NCI-H1092 (cell line): ENCODE data around the gene PLCH2.

Experiments
- DNase-seq: peaks from one replicate; lab custom pipeline; 2025; lab: John Stamatoyannopoulos, UW

Gene PLCH2, protein sequence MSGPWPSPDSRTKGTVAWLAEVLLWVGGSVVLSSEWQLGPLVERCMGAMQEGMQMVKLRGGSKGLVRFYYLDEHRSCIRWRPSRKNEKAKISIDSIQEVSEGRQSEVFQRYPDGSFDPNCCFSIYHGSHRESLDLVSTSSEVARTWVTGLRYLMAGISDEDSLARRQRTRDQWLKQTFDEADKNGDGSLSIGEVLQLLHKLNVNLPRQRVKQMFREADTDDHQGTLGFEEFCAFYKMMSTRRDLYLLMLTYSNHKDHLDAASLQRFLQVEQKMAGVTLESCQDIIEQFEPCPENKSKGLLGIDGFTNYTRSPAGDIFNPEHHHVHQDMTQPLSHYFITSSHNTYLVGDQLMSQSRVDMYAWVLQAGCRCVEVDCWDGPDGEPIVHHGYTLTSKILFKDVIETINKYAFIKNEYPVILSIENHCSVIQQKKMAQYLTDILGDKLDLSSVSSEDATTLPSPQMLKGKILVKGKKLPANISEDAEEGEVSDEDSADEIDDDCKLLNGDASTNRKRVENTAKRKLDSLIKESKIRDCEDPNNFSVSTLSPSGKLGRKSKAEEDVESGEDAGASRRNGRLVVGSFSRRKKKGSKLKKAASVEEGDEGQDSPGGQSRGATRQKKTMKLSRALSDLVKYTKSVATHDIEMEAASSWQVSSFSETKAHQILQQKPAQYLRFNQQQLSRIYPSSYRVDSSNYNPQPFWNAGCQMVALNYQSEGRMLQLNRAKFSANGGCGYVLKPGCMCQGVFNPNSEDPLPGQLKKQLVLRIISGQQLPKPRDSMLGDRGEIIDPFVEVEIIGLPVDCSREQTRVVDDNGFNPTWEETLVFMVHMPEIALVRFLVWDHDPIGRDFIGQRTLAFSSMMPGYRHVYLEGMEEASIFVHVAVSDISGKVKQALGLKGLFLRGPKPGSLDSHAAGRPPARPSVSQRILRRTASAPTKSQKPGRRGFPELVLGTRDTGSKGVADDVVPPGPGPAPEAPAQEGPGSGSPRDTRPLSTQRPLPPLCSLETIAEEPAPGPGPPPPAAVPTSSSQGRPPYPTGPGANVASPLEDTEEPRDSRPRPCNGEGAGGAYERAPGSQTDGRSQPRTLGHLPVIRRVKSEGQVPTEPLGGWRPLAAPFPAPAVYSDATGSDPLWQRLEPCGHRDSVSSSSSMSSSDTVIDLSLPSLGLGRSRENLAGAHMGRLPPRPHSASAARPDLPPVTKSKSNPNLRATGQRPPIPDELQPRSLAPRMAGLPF (N-terminal part only)

DNA sequence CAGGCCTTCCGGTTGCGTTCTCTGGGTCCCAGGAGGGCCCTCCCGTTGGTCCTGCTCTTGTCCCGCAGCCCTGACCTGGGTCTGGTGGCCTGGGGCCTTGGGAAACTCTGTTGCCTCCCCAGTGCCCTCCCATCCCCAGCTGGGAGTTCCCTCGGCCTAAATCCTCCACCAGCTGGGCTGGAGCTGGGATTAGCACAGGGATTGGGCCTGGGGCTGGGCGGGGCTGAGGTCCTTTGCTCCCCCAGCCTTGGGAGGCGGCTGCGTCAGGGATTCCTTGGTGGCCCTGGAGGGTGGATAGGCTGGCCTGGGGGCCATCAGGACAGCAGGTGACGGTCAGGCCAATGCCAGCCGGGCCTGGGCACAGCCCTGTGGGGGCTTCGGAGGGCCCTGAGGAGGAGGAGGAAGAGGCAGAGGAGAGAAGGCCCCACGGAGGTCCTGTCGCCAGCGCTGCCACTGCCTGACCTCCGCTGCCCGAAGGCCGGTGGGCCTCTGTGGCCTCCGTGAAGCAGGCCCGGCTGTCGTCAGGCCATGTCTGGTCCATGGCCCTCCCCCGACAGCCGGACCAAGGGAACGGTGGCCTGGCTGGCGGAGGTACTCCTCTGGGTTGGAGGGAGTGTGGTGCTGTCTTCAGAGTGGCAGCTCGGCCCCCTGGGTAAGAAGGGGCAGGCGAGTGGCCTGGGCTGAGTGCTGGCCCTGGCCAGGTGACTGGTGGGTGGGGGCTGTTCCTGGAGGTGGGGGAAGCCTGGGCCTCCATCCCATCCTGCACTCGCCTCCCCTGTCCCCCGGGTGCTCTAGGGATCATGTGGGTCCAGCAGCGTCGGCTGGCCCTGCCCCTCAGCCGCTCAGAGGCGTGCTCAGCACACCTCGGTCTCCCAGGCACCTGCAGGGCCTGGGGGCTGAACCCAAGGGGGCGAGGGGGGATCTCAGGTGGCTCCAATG lies at the start of gene PLCH2:
TSS of gene PLCH2 (plus strand) at position 229 of the 939 bp plus-strand sequence. CDS start at position 529, 300 bp downstream.
- DNase-seq = no peak

DNA sequence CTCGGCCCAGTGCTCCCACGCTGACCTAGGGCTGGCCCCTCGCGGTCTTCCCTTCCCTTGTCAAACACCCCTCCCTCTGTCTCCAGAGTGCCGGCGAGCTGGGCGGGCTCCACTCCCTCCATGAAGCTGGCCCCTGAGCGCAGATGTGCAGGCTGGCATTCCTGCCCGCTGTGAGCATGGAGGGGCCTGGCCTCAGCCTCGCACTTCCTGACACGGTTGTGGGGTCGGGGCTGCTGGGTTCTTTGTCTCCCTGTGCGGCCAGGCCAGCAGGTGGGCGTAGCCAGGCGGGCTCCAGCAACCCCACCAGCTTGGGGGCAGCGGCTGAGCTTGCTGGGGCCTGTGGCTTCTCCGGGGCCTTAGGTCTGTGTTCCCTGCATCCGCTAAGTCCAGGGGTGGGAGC lies 49.5 kb upstream of the PLCH2 start:
- no peak for DNase-seq

DNA sequence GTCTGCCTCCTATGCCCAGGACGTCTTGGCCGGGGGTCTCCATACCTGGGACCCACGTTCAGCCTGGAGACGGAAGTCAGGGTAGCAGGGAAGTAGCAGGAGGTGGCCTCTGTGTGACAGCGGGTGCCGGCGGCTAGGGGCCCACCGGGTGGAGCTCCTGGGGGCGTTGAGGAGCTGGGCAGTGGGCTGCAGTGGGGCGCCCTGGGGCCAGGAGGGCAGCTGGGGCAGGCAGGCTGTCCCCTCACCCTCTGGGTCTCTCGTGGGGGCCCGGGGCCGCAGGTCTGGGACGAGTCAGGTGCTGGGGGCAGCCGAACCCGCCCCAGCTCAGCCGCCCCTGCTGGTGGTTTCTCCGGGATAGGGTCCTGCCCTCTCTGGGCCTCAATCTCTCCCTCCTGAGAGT lies 49.0 kb upstream of the PLCH2 start:
- no peak for DNase-seq

DNA sequence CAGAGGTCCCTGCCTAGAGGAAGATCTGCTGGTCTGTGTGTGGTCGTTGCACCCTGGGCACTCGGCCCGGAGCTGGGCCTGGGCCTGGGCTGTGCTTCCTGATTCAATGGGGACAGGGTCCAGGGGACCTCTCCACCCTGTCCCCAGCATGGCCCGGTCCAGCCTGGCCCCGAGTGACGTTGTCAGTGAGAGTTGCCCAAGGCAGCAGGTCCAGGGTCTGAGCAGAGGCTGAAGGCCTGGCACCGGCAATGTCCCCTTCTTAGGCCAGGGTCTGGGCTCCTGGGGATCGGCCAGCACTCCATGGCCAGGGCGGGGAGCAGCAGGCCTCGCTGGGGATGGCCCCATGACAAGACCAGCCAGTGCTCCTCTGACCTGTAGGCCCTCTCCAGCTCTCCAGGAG lies 48.1 kb upstream of the PLCH2 start:
- DNase-seq = no peak

DNA sequence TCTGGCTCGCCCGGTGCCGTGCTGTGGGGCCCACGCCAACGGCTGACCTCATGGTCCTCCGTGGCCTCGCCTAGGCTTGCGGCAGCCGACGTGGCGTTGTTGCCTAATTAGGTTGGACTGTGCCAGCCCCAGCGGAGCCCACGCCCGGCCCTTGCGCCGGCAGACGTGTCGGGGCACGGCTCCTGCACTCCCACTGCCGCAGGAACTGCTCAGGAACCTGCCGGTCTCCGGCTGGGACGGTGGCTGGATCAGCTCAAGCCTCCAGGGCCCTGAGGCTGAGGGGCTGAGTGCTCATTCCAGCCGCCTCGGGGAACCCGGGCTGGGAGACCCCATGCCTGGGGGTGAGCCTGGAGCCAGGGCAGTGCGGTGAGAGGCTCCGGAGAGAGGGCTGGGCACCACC lies 47.6 kb upstream of the PLCH2 start:
- no peak for DNase-seq

DNA sequence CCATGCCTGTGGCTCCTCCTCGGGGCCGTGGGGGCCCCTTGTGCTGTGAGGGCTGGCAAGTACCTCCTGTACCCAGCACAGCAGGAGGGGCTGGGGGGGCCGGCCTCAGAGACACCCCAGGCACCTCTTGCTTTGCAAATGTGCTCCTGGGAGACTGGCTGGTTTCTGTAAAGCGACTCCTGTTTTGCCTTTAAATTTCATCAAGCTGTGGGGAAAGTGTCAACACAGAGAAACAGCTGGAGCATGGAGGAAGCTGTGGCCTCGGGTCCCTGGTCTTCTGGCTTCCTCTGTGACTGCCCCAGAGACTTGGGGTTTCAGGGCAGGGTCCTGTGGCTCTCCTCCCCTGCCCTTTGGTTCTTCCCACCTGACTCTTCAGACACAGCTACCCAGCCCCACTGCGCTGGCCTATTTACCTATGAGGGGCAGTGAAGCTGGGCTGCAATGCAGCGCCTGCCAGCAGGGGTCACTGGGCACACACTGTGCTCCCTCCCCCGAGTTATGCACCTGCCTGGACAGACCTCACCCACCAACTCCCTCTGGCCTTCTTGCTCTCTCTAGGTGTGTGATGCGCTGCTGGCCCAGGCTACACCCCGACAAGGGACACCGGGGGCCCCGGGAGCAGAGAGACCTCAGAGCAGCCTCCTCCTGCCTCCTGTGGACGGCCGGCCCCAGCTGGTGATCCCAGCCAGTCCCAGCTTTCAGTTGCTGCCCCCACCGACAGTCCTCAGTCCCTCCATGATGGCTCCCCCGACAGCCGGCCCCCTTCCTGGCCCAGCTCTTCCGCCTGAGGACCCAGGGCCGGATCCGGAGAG lies 46.1 kb upstream of the PLCH2 start:
- DNase-seq = no peak

DNA sequence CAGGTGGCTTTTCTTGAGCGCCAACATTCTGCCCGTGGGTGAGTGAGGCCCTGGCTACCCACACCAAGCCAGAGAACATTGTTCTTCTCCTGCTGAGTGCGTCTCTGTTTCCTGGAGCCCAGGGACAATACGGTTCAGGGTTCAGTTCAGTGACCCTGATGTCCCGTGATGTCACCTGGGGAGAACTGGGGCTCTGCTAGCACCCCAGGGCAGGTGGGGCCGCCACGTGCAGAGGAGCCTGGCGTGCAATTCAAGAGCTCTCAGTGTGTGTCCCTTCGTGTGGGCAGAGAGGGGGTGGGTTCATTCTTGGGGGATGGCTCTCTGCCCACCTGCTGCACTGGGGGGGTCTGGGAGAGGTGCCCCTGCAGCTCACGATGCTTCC lies 45.5 kb upstream of the PLCH2 start:
- no peak for DNase-seq

DNA sequence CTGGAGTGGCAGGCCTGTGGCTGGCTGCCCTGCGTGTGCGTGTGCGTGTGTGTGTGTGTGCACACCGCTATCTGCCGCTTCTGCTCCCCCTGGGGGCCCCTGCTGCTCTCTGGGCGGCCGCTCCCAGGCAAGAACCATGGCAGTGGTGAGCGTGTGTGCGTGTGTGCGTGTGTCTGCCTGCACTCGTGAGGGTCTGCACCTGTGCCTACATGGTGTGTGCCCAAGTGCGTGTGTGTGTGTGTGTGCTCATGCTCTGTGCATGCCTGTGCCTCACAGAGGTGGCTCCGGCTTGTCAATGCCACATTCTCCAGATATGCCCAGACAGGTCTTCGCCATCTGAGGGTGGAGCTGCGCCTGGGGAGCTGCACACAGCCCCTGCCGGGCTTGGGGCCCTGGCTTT lies 45.0 kb upstream of the PLCH2 start:
- DNase-seq = no peak

DNA sequence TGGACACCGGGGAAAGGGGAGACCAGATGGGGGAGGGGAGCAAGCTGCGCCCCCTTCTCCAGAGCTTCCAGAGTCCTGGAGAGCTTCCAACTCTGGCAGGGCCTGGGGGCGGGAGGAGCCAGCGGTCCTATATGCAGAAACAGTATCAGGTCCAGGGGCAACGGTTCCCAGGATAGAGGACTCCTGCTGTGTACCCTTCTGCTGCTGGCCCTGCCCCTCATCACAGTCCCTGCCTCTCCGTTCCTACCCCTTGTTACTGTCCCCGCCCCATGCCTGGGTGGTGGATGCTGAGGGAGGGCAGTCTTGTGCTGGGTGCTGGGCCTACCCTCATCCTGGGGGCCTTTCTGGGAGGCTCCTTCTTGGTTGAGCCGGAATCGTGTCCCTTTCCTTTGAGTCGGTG lies 44.6 kb upstream of the PLCH2 start:
- DNase-seq = no peak

DNA sequence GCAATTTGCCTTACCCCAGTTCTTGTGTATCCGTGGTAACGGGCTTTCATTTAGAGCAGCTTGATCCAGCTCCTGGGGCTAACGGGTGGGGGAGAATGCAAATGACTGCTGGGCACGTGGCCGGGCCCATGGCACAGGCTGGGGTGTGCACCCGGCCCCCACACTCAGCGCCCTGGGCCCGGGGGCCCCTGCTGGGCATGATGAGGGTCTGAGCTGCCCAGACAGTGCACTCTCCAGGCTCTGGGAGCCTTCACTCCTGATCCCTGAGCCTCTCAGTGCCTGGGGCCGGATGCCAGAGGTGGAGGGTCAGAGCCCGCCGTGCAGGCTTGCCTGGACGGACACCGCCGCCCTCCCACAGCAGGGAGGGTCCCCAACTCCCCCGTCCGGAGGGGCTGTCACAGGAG lies 43.6 kb upstream of the PLCH2 start:
- DNase-seq = no peak

DNA sequence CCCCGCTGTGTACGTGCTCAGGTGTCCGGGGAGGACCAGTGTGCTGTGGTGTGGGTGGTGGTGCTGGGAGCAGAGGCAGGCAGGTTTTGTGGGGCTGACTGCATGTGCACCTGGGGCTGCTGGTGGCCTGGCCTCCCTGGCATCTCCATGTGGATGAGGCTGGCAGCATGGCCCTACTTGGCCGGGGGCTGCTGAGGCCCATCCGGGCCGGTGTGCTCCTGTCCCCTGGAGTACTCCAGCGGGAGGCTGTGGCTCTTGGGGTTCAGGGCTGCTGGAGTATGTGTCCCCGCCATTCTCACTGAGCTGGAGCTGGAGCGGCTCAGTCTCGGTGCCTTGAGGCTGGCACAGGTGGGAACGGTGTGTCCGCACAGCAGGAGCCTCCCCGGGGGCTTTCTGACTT lies 42.9 kb upstream of the PLCH2 start:
- no peak for DNase-seq

DNA sequence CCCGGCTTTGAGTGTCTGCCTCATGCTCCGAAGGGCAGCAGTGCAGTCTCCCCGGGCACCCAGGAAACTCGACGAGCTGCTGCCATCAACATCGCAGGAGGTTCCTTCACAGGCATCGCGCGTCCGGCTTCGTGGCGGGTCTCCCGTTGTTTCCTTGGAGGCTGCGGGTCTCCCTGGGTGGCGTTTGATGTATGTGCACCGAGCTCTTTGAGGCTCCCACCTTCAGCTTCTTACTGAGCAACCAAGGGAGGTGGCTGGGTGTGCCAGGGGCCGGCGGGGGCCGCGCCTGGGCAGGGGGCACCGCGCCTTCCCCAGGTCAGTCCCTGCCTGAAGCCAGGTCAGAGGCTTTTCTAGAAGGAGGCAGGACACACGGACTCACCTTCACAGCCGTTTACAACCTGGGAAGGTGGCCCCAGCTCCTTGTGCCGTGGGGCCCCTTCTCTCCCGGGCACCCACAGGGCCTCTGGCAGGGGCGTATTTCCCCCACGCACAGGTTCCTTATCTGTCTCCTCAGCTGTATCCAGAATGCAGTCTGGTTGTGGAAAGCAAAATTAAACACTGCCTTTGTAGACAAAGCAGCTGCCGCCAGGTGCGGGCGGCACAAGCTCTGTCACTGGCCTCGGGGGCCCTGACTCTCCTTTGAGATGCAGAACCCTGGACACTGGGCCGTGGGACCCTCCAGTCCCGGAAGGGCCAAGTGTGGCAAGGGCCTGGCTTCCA lies 42.0 kb upstream of the PLCH2 start:
- no peak for DNase-seq

DNA sequence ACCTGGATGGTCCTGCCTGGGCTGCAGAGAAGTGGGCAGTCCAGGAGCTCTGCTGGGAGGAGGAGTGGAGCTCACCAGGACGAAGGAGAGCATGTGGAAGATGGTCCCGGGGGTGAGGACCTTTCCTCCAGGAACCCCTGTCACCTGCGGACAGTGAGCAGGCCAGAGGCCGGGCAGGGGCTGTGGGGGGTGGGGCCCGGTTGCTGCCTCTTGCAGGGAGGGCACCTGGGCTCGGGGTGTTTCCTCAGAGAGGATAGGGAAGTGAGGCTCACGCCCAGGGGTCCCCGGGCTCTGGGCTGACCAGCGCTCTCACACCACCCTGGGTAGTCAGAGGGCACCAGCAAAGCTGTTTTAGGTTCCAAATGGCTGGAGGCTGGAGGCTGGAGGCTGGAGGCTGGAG lies 41.0 kb upstream of the PLCH2 start:
- DNase-seq = no peak

DNA sequence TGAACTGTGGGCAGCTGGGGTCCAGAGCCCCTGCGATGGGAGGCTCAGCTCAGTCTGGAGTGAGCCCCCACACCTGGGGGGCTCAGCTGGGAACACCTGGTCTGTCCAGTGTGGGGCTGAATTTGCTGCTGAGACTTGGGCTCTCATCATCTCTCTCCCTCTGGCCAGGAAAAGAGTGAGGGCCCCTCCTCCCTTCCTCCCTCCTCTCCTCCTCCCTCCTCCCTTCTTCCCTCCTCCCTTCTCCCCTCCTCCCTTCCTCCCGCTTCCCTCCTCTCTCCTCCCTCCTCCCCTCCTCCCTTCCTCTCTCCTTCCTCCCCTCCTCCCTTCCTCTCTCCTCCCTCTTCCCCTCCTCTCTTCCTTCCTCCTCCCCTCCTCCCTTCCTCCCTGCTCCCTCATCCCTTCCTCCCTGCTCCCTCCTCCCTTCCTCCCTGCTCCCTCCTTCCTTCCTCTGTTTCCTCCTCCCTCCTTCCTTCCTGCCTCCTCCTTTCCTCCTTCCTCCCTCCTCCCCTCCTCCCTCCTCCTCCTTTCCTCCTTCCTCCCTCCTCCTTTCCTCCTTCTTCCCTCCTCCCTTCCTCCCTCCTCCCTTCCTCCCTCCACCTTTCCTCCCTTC lies 40.2 kb upstream of the PLCH2 start:
- DNase-seq = no peak

DNA sequence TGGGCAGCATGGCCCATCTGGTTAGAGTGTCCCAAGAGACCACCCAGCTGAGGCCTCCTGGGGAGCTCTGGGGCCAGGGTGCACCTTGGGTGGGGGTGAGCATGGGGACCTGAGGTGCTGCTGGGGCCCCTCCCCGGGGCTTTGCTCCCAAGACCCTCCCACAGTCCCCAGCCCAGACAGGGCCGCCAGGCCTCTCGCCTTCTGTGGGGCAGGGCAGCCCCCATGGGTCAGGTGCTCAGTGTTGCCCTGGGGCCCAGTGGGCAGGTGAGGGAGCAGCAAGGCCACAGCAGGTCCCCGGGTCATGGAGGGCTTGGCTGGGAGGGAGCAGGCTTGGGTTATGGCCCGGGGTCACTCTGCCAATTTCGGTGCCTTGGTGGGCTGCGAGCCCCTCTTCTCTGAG lies 39.2 kb upstream of the PLCH2 start:
- no peak for DNase-seq

DNA sequence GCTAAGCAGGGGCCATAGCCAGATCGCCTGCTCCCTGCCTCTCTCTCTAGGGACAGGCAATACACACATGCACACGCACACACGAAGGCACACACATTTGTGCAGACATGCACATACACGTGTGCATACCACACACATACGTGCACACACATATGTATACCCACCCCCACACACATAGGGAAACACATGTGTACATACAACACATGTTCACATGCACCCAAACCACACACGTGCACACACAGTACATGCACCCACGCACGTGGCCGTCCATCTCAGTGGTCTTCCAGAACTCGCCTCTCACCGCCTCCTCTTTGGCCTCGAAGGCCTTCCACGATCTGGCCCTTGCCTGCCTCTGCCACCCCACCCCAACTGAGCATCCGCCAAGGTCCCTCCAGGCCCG lies 38.5 kb upstream of the PLCH2 start:
- DNase-seq = no peak

DNA sequence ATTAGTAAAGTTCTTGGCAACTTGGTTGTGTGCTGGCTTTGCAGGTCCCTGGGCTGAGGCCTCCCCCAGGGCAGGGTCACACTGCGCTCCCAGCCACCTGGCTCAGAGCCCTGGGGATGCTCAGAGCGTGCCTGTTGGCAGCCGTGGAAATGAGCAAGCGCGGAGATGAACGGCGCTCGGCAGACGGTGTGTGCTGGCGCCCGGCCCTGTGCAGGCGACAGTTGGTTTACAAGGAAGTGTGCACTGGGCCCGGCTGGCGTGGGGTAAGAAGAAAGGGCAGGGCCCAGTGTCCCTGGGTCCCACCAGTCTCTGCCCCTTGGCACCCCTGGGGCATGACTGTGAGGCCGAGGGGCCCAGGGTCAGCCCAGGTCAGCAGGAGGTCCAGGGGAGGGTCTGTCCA lies 38.1 kb upstream of the PLCH2 start:
- DNase-seq = no peak

DNA sequence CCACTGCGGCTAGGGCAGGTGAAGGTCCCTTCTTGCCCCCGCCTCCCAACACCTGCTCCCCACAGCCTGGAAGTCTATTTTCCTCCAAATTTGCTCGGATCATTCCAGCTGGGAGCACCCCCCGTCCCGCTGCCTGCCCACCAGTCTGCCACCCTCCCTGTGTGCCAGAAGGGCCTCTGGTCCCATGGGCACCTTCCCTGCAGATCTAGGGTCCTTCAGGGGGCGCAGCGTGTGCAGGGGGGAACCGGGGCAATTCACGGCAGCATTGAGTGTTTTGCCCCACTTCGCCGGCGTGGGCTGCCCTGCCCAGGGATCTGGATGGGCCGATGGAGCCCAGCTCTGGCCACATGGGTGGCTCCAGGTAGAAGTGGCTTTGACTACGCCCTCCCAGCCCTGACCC lies 37.4 kb upstream of the PLCH2 start:
- DNase-seq = no peak

DNA sequence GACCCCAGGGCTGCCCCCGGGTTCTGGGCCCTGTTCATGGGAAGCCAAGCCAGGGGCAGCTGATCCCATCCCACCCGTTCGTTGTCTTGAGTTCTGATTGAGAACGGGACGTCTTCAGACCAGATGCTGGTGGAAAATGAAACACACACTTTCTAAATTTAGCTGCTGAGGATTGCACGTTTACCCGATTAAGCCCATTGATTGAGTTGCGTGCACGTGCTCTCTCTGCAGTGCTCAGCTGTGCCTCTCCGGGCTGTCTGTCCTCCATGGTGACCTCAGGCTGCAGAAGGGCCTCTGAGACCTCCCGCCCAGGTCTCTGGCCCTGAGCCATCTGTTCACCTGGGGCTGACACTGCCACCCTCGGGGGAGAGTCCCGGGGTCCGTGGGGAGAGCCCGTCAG lies 36.7 kb upstream of the PLCH2 start:
- DNase-seq = no peak
